ENCODE measurements around the gene COL2A1.

COL2A1 gene

DNA sequence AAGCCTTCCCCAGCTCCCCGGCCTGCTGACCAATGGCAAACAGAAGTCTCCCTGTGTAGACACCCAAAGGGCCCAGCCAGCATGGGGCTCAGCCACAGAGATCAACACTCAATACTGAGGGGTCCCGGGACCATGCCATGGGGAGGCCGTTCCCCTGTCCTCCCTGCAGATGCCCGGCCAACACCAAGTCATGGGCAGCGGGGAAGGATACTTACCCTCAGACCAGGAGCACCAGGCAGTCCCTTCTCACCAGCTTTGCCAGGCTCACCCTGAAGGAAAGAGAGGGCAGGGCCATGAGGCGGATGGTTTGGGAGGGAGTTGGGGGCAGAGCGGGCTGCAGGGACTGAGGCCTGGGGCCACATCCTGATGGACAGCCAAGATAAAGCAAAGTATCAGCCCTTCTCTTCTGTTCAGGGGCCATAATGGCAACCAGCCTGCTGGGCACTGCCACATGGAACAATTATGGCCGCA lies 19.9 kb downstream of the COL2A1 start:
- no peak overlapping the region for H2AFZ ChIP-seq (ENCODE audit: low read depth)
- no peaks in the 10 kb centered on the region for H3K36me3 ChIP-seq (ENCODE audit: insufficient read depth)
- H3K27me3 ChIP-seq (ENCODE audit: insufficient read depth, low read depth) = peaks cover 3% of the 10 kb centered on the region; the same call in 1 of the 2 replicates
- H3K4me3 ChIP-seq (IDR thresholded peaks at IDR 0.05; ENCODE audit: insufficient read depth, low read depth, low read length) = no peak overlapping the region
- H3K9ac ChIP-seq = no peak overlapping the region
- H3K4me1 ChIP-seq (ENCODE audit: low read depth, poor library complexity, severe bottlenecking) = peaks cover 2% of the 10 kb centered on the region
- no peak overlapping the region for H3K4me2 ChIP-seq
- H4K20me1 ChIP-seq (ENCODE audit: insufficient read depth) = no peaks in the 10 kb centered on the region
- H3K79me2 ChIP-seq (ENCODE audit: insufficient read depth, low read depth) = no peaks in the 10 kb centered on the region
- H3K27ac ChIP-seq = no peak overlapping the region
- TF ChIP-seq, protein P1, sequence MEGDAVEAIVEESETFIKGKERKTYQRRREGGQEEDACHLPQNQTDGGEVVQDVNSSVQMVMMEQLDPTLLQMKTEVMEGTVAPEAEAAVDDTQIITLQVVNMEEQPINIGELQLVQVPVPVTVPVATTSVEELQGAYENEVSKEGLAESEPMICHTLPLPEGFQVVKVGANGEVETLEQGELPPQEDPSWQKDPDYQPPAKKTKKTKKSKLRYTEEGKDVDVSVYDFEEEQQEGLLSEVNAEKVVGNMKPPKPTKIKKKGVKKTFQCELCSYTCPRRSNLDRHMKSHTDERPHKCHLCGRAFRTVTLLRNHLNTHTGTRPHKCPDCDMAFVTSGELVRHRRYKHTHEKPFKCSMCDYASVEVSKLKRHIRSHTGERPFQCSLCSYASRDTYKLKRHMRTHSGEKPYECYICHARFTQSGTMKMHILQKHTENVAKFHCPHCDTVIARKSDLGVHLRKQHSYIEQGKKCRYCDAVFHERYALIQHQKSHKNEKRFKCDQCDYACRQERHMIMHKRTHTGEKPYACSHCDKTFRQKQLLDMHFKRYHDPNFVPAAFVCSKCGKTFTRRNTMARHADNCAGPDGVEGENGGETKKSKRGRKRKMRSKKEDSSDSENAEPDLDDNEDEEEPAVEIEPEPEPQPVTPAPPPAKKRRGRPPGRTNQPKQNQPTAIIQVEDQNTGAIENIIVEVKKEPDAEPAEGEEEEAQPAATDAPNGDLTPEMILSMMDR (conservative IDR thresholded peaks at IDR 0.05; ENCODE audit: low read depth, low read length) = no peak

DNA sequence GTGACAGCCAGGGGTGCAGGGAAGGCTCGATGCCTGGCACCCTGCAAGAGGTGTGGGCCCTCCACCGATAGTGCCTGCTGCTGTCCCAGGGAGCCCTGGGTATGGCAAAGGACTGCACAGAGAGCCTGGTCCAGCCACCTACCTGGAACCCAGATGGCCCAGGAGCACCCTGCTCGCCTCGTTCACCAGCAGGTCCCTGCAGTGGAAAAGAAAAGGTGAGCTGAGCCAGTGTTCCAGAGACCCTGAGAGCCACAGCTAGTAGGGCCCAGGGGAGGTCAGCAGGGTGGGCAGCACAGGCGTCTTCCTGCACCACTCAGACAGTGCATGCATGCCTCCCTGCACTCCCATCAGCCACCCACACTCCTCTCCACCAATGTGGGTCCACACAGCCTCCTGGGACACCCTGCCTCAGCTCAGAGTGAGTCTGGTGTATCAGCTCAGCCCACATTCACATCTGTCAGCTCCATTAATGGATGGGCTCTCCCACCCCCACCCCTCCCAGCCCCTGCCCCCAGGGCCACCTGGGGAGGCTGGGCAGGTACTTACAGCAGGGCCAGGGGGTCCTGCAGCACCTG lies 20.6 kb downstream of the COL2A1 start:
- H3K27me3 ChIP-seq (ENCODE audit: insufficient read depth, low read depth) = peaks cover 8% of the 10 kb centered on the region; the same call in 1 of the 2 replicates
- H3K9ac ChIP-seq = no peak overlapping the region
- H4K20me1 ChIP-seq (ENCODE audit: insufficient read depth) = no peaks in the 10 kb centered on the region
- H3K79me2 ChIP-seq (ENCODE audit: insufficient read depth, low read depth) = no peaks in the 10 kb centered on the region
- H3K27ac ChIP-seq = no peak overlapping the region
- H3K4me2 ChIP-seq = no peak overlapping the region
- no peaks in the 10 kb centered on the region for H3K36me3 ChIP-seq (ENCODE audit: insufficient read depth)
- TF ChIP-seq, protein P1 (conservative IDR thresholded peaks at IDR 0.05; ENCODE audit: low read depth, low read length) = no peak
- H3K4me1 ChIP-seq (ENCODE audit: low read depth, poor library complexity, severe bottlenecking) = peaks cover 2% of the 10 kb centered on the region
- H3K4me3 ChIP-seq (IDR thresholded peaks at IDR 0.05; ENCODE audit: insufficient read depth, low read depth, low read length) = no peak overlapping the region
- H2AFZ ChIP-seq (ENCODE audit: low read depth) = no peak overlapping the region

DNA sequence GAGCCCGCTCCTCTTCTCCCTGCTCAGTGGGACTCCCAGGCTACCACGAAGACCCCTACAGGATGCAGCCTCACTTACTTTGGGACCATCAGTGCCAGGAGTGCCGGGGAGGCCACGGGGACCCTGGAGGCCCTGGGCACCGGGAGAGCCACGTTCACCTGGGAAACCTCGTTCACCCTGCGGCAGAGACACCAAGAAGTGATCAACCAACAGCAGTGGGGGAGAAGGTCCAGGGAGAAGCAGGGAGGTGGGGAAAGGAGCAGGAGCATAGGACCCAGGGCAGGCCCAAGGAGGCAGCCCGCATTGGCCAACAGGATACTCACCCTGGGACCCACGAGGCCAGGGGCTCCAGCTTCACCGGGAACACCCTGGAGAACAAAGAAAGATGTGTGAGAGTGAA lies 21.5 kb downstream of the COL2A1 start:
- TF ChIP-seq, protein P1 (conservative IDR thresholded peaks at IDR 0.05; ENCODE audit: low read depth, low read length) = no peak
- Histone ChIP-seq H4K20me1 (ENCODE audit: insufficient read depth) (no peaks in the 10 kb centered on the region), H3K79me2 (ENCODE audit: insufficient read depth, low read depth) (no peaks in the 10 kb centered on the region), H3K27ac (no peak overlapping the region), H3K27me3 (ENCODE audit: insufficient read depth, low read depth) (peaks cover 8% of the 10 kb centered on the region; the same call in 1 of the 2 replicates), H3K4me2 (no peak overlapping the region), H3K4me3 (IDR thresholded peaks at IDR 0.05; ENCODE audit: insufficient read depth, low read depth, low read length) (no peak overlapping the region), H2AFZ (ENCODE audit: low read depth) (no peak overlapping the region), H3K4me1 (ENCODE audit: low read depth, poor library complexity, severe bottlenecking) (peaks cover 2% of the 10 kb centered on the region), H3K9ac (no peak overlapping the region), H3K36me3 (ENCODE audit: insufficient read depth) (no peaks in the 10 kb centered on the region)

DNA sequence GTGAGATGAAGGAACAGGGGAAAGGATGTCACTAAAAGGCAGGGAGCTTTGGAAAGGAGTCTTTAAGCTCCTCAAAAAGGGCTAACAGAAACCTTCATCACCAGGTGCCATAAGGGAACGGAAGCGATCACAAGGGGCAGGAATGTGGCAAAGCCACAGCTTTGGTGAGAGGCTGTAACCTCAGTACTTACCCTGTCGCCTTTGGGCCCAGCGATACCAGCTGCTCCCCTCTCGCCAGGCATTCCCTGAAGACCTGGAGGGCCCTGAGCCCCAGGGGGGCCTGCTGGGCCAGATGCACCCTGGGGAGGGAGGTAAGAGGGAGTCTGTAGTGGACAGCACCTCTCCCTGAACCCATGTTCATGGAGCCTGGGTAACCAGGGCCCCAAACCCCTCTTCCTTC lies 22.0 kb downstream of the COL2A1 start:
- no peaks in the 10 kb centered on the region for H3K79me2 ChIP-seq (ENCODE audit: insufficient read depth, low read depth)
- TF ChIP-seq, protein P1 (conservative IDR thresholded peaks at IDR 0.05; ENCODE audit: low read depth, low read length) = no peak
- H2AFZ ChIP-seq (ENCODE audit: low read depth) = no peak overlapping the region
- H3K4me2 ChIP-seq = no peak overlapping the region
- peaks cover 2% of the 10 kb centered on the region for H3K4me1 ChIP-seq (ENCODE audit: low read depth, poor library complexity, severe bottlenecking)
- H3K36me3 ChIP-seq (ENCODE audit: insufficient read depth) = no peaks in the 10 kb centered on the region
- peaks cover 8% of the 10 kb centered on the region; the same call in 1 of the 2 replicates for H3K27me3 ChIP-seq (ENCODE audit: insufficient read depth, low read depth)
- no peak overlapping the region for H3K9ac ChIP-seq
- no peak overlapping the region for H3K4me3 ChIP-seq (IDR thresholded peaks at IDR 0.05; ENCODE audit: insufficient read depth, low read depth, low read length)
- no peak overlapping the region for H3K27ac ChIP-seq
- H4K20me1 ChIP-seq (ENCODE audit: insufficient read depth) = no peaks in the 10 kb centered on the region
